Measurements from ENCODE around the gene IQCF6. TPM values are rescaled to one million over a fixed set of nuclear protein-coding genes. Genes with fewer than 3 reads are reported as not detected.

IQCF6 gene
- total and polyA plus RNA-seq, 2 donors (not counting 3 experiments of a cell fraction or from before 2014, with no cell fraction given), result not detected

DNA sequence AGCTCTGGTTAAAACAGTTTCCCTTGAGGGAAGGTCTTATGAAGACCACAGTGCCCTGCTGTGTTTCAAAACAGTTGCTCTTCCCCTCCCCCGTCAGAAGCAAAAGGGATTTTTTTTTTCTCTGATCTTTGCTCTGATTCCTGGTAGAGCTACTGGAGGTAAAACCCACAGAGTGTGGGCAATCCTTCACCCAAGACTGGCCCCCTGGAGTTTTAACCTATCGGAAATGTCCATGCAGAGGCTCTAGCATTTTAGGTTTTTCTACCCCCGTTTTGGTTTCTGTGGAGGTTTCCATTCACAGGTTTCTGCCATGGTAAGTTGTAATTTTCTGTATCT is 44.5 kb downstream of the IQCF6 start:
- CTCF ChIA-PET, result interaction anchor here (0.7 kb wide), 1 partner anchor 24 kb away, joined by 3 read pairs; no protein-coding TSS in a partner anchor
- dilution Hi-C loops (cut with MboI; ENCODE audit: extremely low pct_ligation_motif_present, low sequenced_read_pairs), result no loop called here
- peaks cover 11 to 17% of the 10 kb centered on the region in 2 experiments for H3K27me3 ChIP-seq (ENCODE audit: control insufficient read depth in 2 of 2, insufficient read depth in 2 of 2, low read length in 2 of 2)

More for the DNA sequence above, 44.5 kb downstream of the IQCF6 start:
- TF ChIP-seq, protein P1, sequence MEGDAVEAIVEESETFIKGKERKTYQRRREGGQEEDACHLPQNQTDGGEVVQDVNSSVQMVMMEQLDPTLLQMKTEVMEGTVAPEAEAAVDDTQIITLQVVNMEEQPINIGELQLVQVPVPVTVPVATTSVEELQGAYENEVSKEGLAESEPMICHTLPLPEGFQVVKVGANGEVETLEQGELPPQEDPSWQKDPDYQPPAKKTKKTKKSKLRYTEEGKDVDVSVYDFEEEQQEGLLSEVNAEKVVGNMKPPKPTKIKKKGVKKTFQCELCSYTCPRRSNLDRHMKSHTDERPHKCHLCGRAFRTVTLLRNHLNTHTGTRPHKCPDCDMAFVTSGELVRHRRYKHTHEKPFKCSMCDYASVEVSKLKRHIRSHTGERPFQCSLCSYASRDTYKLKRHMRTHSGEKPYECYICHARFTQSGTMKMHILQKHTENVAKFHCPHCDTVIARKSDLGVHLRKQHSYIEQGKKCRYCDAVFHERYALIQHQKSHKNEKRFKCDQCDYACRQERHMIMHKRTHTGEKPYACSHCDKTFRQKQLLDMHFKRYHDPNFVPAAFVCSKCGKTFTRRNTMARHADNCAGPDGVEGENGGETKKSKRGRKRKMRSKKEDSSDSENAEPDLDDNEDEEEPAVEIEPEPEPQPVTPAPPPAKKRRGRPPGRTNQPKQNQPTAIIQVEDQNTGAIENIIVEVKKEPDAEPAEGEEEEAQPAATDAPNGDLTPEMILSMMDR (IDR thresholded peaks at IDR 0.05; ENCODE audit: extremely low read depth in 1 of 2, insufficient read depth in 1 of 2, low read depth in 1 of 2, low read length in 2 of 2), result no peak
- TF ChIP-seq MYC (IDR thresholded peaks at IDR 0.05; ENCODE audit: low read depth, low read length) (no peak), JUN (IDR thresholded peaks at IDR 0.05; ENCODE audit: borderline replicate concordance, insufficient read depth, insufficient read length, low read depth) (no peak), GATA2 (IDR thresholded peaks at IDR 0.05; ENCODE audit: insufficient read depth, insufficient read length, low read depth, low read length) (no peak), FOS (IDR thresholded peaks at IDR 0.05; ENCODE audit: borderline replicate concordance, insufficient read depth, low read length) (no peak)
- TF ChIP-seq, protein P2, sequence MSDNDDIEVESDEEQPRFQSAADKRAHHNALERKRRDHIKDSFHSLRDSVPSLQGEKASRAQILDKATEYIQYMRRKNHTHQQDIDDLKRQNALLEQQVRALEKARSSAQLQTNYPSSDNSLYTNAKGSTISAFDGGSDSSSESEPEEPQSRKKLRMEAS (IDR thresholded peaks at IDR 0.05; ENCODE audit: insufficient read depth, insufficient read length), result no peak
- DNase-seq (ENCODE audit: low read depth, low spot score), result no peak
- BruUV-seq (replicated peaks), result no TSS peak
- no peaks in the 10 kb centered on the region for H3K9me3 ChIP-seq (replicated peaks; ENCODE audit: control insufficient read depth, insufficient read depth, low read length)
- no peak overlapping the region for H3K9ac ChIP-seq (replicated peaks; ENCODE audit: extremely low read depth, insufficient read depth, low read length)
- no peaks in the 10 kb centered on the region for H3K9me1 ChIP-seq (replicated peaks; ENCODE audit: control insufficient read depth, extremely low read depth, insufficient read depth, low read length)
- intact Hi-C loops (cut with micrococcal nuclease), result no loop called here
- no peak overlapping the region for H2AFZ ChIP-seq (ENCODE audit: low read depth, low read length)
- H3K27ac ChIP-seq (ENCODE audit: insufficient read depth, low read depth, low read length), result no peak overlapping the region
- H4K20me1 ChIP-seq (replicated peaks; ENCODE audit: control insufficient read depth, extremely low read depth, insufficient read depth, low read length), result no peaks in the 10 kb centered on the region
- no peak for FAIRE-seq
- H3K4me1 ChIP-seq (ENCODE audit: control insufficient read depth, extremely low read depth, insufficient read depth, low read length), result no peaks in the 10 kb centered on the region
- no peaks in the 10 kb centered on the region for H3K36me3 ChIP-seq (ENCODE audit: control insufficient read depth in 2 of 2, extremely low read depth in 1 of 2, insufficient read depth in 2 of 2, low read length in 2 of 2)
- no peak overlapping the region for H3K4me3 ChIP-seq (replicated peaks in 1 of 3; ENCODE audit: insufficient read depth in 1 of 3, low read depth in 1 of 3, low read length in 3 of 3)
- POLR2A ChIA-PET, result no interaction called here
- H3K79me2 ChIP-seq (ENCODE audit: control insufficient read depth, insufficient read depth, low read length), result no peaks in the 10 kb centered on the region
- H3K4me2 ChIP-seq (ENCODE audit: insufficient read depth, low read length), result no peak overlapping the region

All from endothelial cell of umbilical vein (primary cell).